Thyroid gland (tissue), 4 donors: ENCODE measurements around the gene CLCN2. TPM values are rescaled to one million over a fixed set of nuclear protein-coding genes. Genes with fewer than 3 reads are reported as not detected.

Experiments used
- DNase-seq, 2 donors: peaks; one replicate each; pipeline ENCODE4 v3.0.0-alpha.2; 2019
- H3K27ac ChIP-seq, 3 donors: fragments of 200-600 bp; sonication (generic); 1 replicate in 2 of 3; 2 replicates in 1 of 3; pipeline ENCODE4 v1.5.1; 2016 to 2019; ENCODE audit warnings: mild to moderate bottlenecking in 1 of 3, moderate library complexity in 1 of 3
- H3K27me3 ChIP-seq: fragments of 200-600 bp; sonication (generic); one replicate; pipeline ENCODE4 v1.5.1; 2019
- H3K36me3 ChIP-seq, 2 donors: fragments of 200-600 bp; sonication (generic); one replicate each; pipeline ENCODE4 v1.5.1; 2016 to 2019
- H3K4me1 ChIP-seq, 2 donors: fragments of 200-600 bp; sonication (generic); one replicate each; pipeline ENCODE4 v1.5.1; 2017 to 2019
- H3K4me3 ChIP-seq, 3 donors: fragments of 200-600 bp; sonication (generic); replicated peaks in 1 of 3; 1 replicate in 2 of 3; 2 replicates in 1 of 3; pipeline ENCODE4 v1.5.1; 2016; ENCODE audit warnings: mild to moderate bottlenecking in 1 of 3
- H3K9me3 ChIP-seq: fragments of 200-600 bp; sonication (generic); one replicate; pipeline ENCODE4 v1.5.1; 2017
- CTCF ChIP-seq, 6 experiments: fragments of 200-600 bp in 3 of 6; fragments of 450-650 bp in 3 of 6; sonication (generic) in 3 of 6; IDR thresholded peaks; one replicate each; pipeline ENCODE4 v1.5.1; 2016 to 2019; ENCODE audit warnings: antibody characterized with exemption in 6 of 6, mild to moderate bottlenecking in 2 of 6, inconsistent platforms in 1 of 6, moderate library complexity in 1 of 6
- POLR2A ChIP-seq, 2 donors: fragments of 450-650 bp; IDR thresholded peaks; one replicate each; pipeline ENCODE4 v1.6.1; 2017; ENCODE audit warnings: antibody characterized with exemption in 2 of 2, mild to moderate bottlenecking in 2 of 2, moderate library complexity in 1 of 2
- WGBS, 2 donors: methylation state at CpG; one replicate each; pipeline ENCODE4 v1.1.5; 2017; 5-methylcytosine and 5-hydroxymethylcytosine counted together
- intact Hi-C: fragments of 100-400 bp; cut with DNase I; formaldehyde crosslinking; loops from one replicate; pipeline ENCODE4 v1.15.1; 2023
- total RNA-seq, 4 donors: library from RNA; depleted of rRNA; stranded (reverse); fragments of >200 nt; gene quantifications; one replicate each; pipeline ENCODE4 v1.2.3, GENCODE V29; 2016

CLCN2 gene
- total RNA-seq, 4 donors from 2014 or later, result 4.3 to 7.6 (median 5.2) TPM

GRCh38 chr3:184353546-184353941, 7.9 kb downstream of the CLCN2 start:
- no peaks in the 10 kb centered on the region for H3K27me3 ChIP-seq
- no peak overlapping the region for H3K27ac ChIP-seq
- 93 to 100% methylated on average over 2 to 3 of the region's 11 CpGs for WGBS, 2 donors
- no peak overlapping the region for H3K4me3 ChIP-seq
- no peaks in the 10 kb centered on the region for H3K9me3 ChIP-seq
- no peak for DNase-seq
- no peaks in the 10 kb centered on the region for H3K4me1 ChIP-seq
- intact Hi-C loops, result no loop called here
- no peaks in the 10 kb centered on the region for H3K36me3 ChIP-seq
- TF ChIP-seq CTCF (IDR thresholded peaks at IDR 0.05) (no peak), POLR2A (IDR thresholded peaks at IDR 0.05) (no peak)

DNA sequence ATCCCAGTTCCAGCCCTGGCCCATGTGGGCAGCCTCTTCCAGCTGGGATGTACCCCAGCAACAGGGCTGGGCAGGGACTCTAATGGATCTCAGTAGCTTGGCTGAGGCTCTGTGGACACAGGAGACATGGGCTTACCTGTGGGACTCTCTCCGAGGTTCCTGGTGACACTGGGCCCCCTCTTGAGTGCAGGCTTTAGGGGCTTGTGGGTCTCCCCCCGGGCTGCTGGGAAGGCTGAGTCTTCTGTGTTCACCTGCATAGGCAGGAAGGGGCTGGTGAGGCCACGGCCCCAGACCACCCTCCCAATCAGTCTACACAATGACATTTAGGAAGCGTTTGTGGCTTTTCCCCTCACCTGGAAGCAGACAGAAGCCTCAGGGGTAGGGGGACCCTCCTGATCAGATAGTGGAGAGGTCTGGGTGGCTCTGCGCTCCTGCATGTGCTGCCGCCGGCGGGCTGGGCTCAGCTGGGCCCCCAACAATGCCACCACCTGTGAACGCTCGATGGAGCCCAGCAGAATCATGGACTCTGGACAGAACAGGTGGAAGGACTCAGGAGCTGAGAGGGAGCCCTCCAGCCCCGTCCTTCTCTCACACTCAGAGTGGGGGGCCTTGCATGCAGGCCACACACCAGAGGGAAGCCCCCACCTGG, 8.4 kb downstream of the CLCN2 start:
- no peak overlapping the region for H3K4me3 ChIP-seq
- H3K4me1 ChIP-seq, result no peaks in the 10 kb centered on the region
- intact Hi-C loops, result no loop called here
- H3K27ac ChIP-seq, result no peak overlapping the region
- TF ChIP-seq POLR2A (IDR thresholded peaks at IDR 0.05) (no peak), CTCF (IDR thresholded peaks at IDR 0.05) (no peak)
- no peaks in the 10 kb centered on the region for H3K9me3 ChIP-seq
- no peaks in the 10 kb centered on the region for H3K27me3 ChIP-seq
- no peaks in the 10 kb centered on the region for H3K36me3 ChIP-seq
- WGBS, 2 donors, result 89 to 92% methylated on average over 10 to 11 of the region's 11 CpGs
- DNase-seq, result no peak

GRCh38 chr3:184352149-184352785, 9.1 kb downstream of the CLCN2 start:
- Histone ChIP-seq H3K4me1 (no peaks in the 10 kb centered on the region), H3K27ac (no peak overlapping the region), H3K9me3 (no peaks in the 10 kb centered on the region), H3K4me3 (no peak overlapping the region), H3K36me3 (no peaks in the 10 kb centered on the region), H3K27me3 (no peaks in the 10 kb centered on the region)
- no peak for DNase-seq
- intact Hi-C loops, result no loop called here
- WGBS, 2 donors, result 86 to 88% methylated on average over 15 of the region's 15 CpGs
- TF ChIP-seq CTCF (IDR thresholded peaks at IDR 0.05), result no peak
- no peak for TF ChIP-seq POLR2A (IDR thresholded peaks at IDR 0.05)

DNA sequence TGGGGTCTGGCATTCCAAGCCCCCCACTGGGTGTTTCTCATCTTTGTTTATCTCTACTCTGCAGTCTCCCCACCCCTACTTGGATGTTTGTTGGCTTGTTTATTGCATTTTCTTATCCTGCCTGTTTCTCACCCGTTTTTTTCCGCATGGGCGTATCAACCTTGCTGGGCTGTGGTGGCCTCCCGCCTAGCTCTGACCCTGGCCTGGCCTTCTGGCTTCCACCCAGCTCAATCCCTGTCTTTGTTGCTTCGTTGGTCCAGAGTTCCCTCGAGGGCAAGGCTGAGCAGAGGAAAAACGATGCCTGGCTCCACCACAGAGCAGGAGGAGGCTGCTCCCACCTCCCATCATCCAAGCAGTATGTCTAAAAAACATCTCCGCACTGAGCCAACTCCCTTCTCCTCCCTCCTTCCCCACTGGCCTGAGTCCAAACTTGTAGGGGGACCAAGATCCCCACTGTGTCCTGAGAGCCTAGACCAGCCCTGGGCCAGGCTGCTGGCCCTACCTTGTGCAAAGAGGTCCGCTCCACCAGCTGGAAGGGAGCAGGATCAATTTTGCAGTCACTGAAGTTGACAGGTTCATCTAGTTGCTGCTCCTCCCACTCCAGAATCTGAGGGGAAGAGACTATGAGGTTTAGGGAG, 9.8 kb downstream of the CLCN2 start:
- no peaks in the 10 kb centered on the region for H3K4me1 ChIP-seq
- no peaks in the 10 kb centered on the region for H3K36me3 ChIP-seq
- intact Hi-C loops, result no loop called here
- TF ChIP-seq CTCF (IDR thresholded peaks at IDR 0.05) (no peak), POLR2A (IDR thresholded peaks at IDR 0.05) (no peak)
- WGBS, 2 donors, result 67 to 68% methylated on average over 9 of the region's 9 CpGs
- no peak overlapping the region for H3K4me3 ChIP-seq
- DNase-seq, result no peak
- no peak overlapping the region for H3K27ac ChIP-seq
- no peaks in the 10 kb centered on the region for H3K27me3 ChIP-seq
- H3K9me3 ChIP-seq, result no peaks in the 10 kb centered on the region

DNA sequence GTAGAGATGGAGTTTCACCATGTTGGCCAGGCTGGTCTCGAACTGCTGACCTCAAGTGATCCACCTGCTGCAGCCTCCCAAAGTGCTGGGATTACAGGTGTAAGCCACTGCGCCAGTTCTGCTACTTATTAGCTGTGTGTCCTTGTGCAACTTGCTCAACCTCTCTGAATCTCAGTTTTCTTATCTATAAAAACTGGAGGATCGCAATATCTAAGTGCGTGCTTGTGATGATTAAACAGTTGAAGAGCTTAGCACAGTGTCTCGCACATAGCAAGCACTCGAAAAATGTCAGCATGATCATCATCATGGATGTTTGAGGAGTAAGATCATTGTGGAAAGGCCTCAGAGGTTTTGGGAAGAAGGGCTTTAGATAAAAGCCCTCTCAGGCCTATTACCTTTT, 10.8 kb downstream of the CLCN2 start:
- no peaks in the 10 kb centered on the region for H3K27me3 ChIP-seq
- H3K9me3 ChIP-seq, result no peaks in the 10 kb centered on the region
- 98 to 99% methylated on average over 6 of the region's 6 CpGs for WGBS, 2 donors
- intact Hi-C loops, result no loop called here
- no peak for TF ChIP-seq POLR2A (IDR thresholded peaks at IDR 0.05)
- TF ChIP-seq CTCF (IDR thresholded peaks at IDR 0.05), result no peak
- peaks cover 5 to 8% of the 10 kb centered on the region in 2 donors for H3K4me1 ChIP-seq
- no peak overlapping the region for H3K27ac ChIP-seq
- H3K4me3 ChIP-seq, result no peak overlapping the region
- H3K36me3 ChIP-seq, result no peaks in the 10 kb centered on the region
- DNase-seq, result no peak
